Measurements from ENCODE around the gene PPP1R11. TPM values are rescaled to one million over a fixed set of nuclear protein-coding genes. Genes with fewer than 3 reads are reported as not detected.
A peak's percentile ranks its signal among the peaks of the same experiment; 100 is the strongest.

PPP1R11 gene
- total and polyA plus RNA-seq, 2 of the 13 experiments (the other 11 are each of a cell fraction or from before 2014, with no cell fraction given) = 32.1 to 58.9 TPM

DNA sequence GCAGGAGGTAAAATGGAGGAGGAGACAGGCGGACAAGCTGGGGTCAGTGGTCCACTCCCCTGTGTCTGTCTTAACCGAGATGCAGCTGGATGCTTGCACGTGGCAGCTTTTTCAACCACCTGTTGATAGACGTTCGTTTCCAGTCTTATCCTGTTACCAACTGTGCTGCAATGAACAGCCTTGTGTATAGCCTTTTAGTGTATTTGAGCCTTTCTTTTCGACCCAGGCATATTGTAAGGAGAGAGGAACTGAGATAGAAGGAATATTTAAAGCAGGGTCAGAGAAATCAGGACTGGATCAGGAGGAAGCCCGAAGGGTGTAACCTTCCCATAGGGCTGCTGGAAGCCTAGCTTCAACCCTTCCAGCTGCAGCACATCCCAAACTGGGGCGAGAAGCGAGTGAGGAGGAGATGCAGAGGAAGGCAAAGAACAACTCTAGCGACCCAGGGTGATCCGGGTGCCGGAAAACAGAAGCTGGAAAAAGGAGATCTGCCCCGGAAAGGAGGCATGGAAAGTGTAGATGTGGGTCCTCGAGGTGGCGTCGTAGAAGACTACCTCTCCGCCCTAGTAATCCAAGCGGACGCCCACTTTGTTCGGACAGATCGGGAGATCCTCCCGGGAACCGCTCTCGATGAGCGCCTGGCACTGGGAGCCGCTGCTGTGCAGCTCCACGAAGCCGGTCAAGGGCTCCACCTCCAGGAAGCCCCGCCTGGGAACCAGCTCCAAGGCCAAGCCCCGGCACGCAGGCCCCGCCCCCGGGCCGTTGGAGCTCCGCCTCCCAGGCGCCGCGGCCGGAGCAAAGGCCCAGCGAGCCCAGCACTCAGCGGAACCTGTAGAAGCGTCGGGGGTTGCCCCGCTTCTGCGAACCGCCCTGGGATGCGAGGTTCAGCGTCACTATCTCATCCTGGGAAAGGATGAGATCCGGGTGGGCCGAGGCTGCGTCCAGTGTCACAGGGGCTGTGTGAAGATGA, 34.7 kb downstream of the PPP1R11 start (continued):
- TF ChIP-seq GLMP (CRISPR knock-in tag; IDR thresholded peaks at IDR 0.05; ENCODE audit: borderline replicate concordance) (no peak), ATAD3A (CRISPR knock-in tag; IDR thresholded peaks at IDR 0.05) (no peak), RARG (CRISPR knock-in tag; IDR thresholded peaks at IDR 0.05; ENCODE audit: low read depth) (peak; percentile 11; the same call in 1 of the 2 replicates), ZC3H4 (CRISPR knock-in tag; IDR thresholded peaks at IDR 0.05; ENCODE audit: borderline replicate concordance) (peak; percentile 24; the same call in 1 of the 2 replicates), DRAP1 (CRISPR knock-in tag; IDR thresholded peaks at IDR 0.05) (peak; percentile 93), PHF21A (CRISPR knock-in tag; IDR thresholded peaks at IDR 0.05) (no peak), SNRNP70 (IDR thresholded peaks at IDR 0.05; ENCODE audit: low read depth, low read length) (no peak), ZNF768 (CRISPR knock-in tag; IDR thresholded peaks at IDR 0.05) (peak; percentile 83), ZSCAN29 (CRISPR knock-in tag; conservative IDR thresholded peaks at IDR 0.05) (peak; percentile 47; the same call in 1 of the 2 replicates), KLF16 (CRISPR knock-in tag; IDR thresholded peaks at IDR 0.05) (peak in 1 of 2 experiments; percentile 81; a peak in 1 of 4 replicates), SOX13 (IDR thresholded peaks at IDR 0.05) (0 out of 2 replicates have a peak, but pooled peaks have one; percentile 13), SOX13 (CRISPR knock-in tag; conservative IDR thresholded peaks at IDR 0.05 in 1 of 2, IDR thresholded peaks at IDR 0.05 in 1 of 2) (peak in 1 of 2 experiments; percentile 42; a peak in 2 of 4 replicates), ZNF556 (CRISPR knock-in tag; IDR thresholded peaks at IDR 0.05; ENCODE audit: borderline replicate concordance) (no peak), ZNF282 (IDR thresholded peaks at IDR 0.05; ENCODE audit: partially characterized antibody) (no peak), ZNF558 (CRISPR knock-in tag; IDR thresholded peaks at IDR 0.05; ENCODE audit: borderline replicate concordance) (peak; percentile 65; the same call in 1 of the 2 replicates), ZNF496 (CRISPR knock-in tag; IDR thresholded peaks at IDR 0.05; ENCODE audit: insufficient replicate concordance) (no peak), POLR2AphosphoS2 (IDR thresholded peaks at IDR 0.05; ENCODE audit: low read depth, low read length) (no peak), THYN1 (CRISPR knock-in tag; IDR thresholded peaks at IDR 0.05; ENCODE audit: borderline replicate concordance, low read depth) (no peak), FOSL1 (CRISPR knock-in tag; IDR thresholded peaks at IDR 0.05; ENCODE audit: borderline replicate concordance) (no peak), AHR (CRISPR knock-in tag; IDR thresholded peaks at IDR 0.05) (peak; percentile 79)
- TF ChIP-seq, protein P1, sequence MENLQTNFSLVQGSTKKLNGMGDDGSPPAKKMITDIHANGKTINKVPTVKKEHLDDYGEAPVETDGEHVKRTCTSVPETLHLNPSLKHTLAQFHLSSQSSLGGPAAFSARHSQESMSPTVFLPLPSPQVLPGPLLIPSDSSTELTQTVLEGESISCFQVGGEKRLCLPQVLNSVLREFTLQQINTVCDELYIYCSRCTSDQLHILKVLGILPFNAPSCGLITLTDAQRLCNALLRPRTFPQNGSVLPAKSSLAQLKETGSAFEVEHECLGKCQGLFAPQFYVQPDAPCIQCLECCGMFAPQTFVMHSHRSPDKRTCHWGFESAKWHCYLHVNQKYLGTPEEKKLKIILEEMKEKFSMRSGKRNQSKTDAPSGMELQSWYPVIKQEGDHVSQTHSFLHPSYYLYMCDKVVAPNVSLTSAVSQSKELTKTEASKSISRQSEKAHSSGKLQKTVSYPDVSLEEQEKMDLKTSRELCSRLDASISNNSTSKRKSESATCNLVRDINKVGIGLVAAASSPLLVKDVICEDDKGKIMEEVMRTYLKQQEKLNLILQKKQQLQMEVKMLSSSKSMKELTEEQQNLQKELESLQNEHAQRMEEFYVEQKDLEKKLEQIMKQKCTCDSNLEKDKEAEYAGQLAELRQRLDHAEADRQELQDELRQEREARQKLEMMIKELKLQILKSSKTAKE (CRISPR knock-in tag; IDR thresholded peaks at IDR 0.05; ENCODE audit: borderline replicate concordance) = no peak
- TF ChIP-seq, protein P2, sequence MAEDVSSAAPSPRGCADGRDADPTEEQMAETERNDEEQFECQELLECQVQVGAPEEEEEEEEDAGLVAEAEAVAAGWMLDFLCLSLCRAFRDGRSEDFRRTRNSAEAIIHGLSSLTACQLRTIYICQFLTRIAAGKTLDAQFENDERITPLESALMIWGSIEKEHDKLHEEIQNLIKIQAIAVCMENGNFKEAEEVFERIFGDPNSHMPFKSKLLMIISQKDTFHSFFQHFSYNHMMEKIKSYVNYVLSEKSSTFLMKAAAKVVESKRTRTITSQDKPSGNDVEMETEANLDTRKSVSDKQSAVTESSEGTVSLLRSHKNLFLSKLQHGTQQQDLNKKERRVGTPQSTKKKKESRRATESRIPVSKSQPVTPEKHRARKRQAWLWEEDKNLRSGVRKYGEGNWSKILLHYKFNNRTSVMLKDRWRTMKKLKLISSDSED (CRISPR knock-in tag; IDR thresholded peaks at IDR 0.05) = no peak
